SK-N-SH (cell line): ENCODE data around the gene ATG7. TPM values are rescaled to one million over a fixed set of nuclear protein-coding genes. Genes with fewer than 3 reads are reported as not detected.

ENCODE experiments used
- CTCF ChIA-PET: fragments of 300-600, 350-600 bp; formaldehyde crosslinking; extraction: SDS; loops from one replicate; lab custom pipeline; 2021; lab: Yijun Ruan, JAX
- POLR2A ChIA-PET: fragments of 350-600 bp; sonication (Branson Sonifier 250); formaldehyde crosslinking; extraction: SDS; loops from one replicate; lab custom pipeline; 2020; ENCODE audit warnings: antibody characterized with exemption, inconsistent platforms; lab: Yijun Ruan, JAX
- DNase-seq: peaks from one replicate; pipeline ENCODE4 v3.0.0; 2012
- H2AFZ ChIP-seq: fragments of 200-600 bp; sonication (generic); 2 replicates; pipeline ENCODE4 v1.8.1; 2016; ENCODE audit warnings: antibody characterized with exemption, mild to moderate bottlenecking, low read depth
- H3F3A ChIP-seq: fragments of 200-600 bp; sonication (generic); replicated peaks from 2 replicates; pipeline ENCODE3; 2016; ENCODE audit warnings: antibody characterized with exemption, mild to moderate bottlenecking; ENCODE audit not compliant: insufficient read depth
- H3K27ac ChIP-seq, 2 experiments: fragments of 200-500 bp in 1 of 2; fragments of 200-600 bp in 1 of 2; sonication (Bioruptor generic) in 1 of 2; sonication (generic), shearing (Covaris generic) in 1 of 2; 2 replicates each; pipeline versions ENCODE4 v1.5.1 to v1.6.1; 2014 to 2016; ENCODE audit warnings: low read depth in 2 of 2, inconsistent platforms in 1 of 2, low read length in 1 of 2, mild to moderate bottlenecking in 1 of 2, mixed read lengths in 1 of 2
- H3K27me3 ChIP-seq: fragments of 200-600 bp; sonication (generic), shearing (Covaris generic); 2 replicates; pipeline ENCODE4 v1.6.1; 2016; ENCODE audit warnings: mixed run types; ENCODE audit not compliant: insufficient read depth
- H3K36me3 ChIP-seq, 2 experiments: fragments of 200-500 bp in 1 of 2; fragments of 200-600 bp in 1 of 2; sonication (Bioruptor generic) in 1 of 2; sonication (generic) in 1 of 2; replicated peaks in 1 of 2; 2 replicates each; pipeline versions ENCODE3 to v1.5.1; 2014 to 2016; ENCODE audit warnings: low read length in 1 of 2, mild to moderate bottlenecking in 1 of 2; ENCODE audit not compliant: insufficient read depth in 2 of 2, control insufficient read depth in 1 of 2
- H3K4me1 ChIP-seq, 2 experiments: fragments of 200-500 bp in 1 of 2; fragments of 200-600 bp in 1 of 2; sonication (Bioruptor generic) in 1 of 2; sonication (generic), shearing (Covaris generic) in 1 of 2; 2 replicates each; pipeline versions ENCODE4 v1.5.1 to v1.6.1; 2014 to 2016; ENCODE audit warnings: low read depth in 1 of 2, low read length in 1 of 2, mixed run types in 1 of 2; ENCODE audit not compliant: insufficient read depth in 2 of 2, control insufficient read depth in 1 of 2
- H3K4me2 ChIP-seq: fragments of 200-600 bp; sonication (generic), shearing (Covaris generic); 2 replicates; pipeline ENCODE4 v1.6.1; 2017; ENCODE audit warnings: mixed run types
- H3K4me3 ChIP-seq, 2 experiments: fragments of 200-500 bp in 1 of 2; fragments of 200-600 bp in 1 of 2; sonication (Bioruptor generic) in 1 of 2; sonication (generic), shearing (Covaris generic) in 1 of 2; 2 replicates each; pipeline versions ENCODE4 v1.5.1 to v1.8.1; 2014 to 2016; ENCODE audit warnings: low read depth in 2 of 2, inconsistent platforms in 1 of 2, low read length in 1 of 2, mild to moderate bottlenecking in 1 of 2, mixed read lengths in 1 of 2, moderate library complexity in 1 of 2
- H3K79me2 ChIP-seq: fragments of 200-600 bp; sonication (generic); 2 replicates; pipeline ENCODE4 v1.8.1; 2017; ENCODE audit warnings: mild to moderate bottlenecking; ENCODE audit not compliant: insufficient read depth
- H3K9ac ChIP-seq: fragments of 200-600 bp; sonication (generic); 2 replicates; pipeline ENCODE4 v1.6.1; 2017; ENCODE audit warnings: mixed run types
- H3K9me2 ChIP-seq: fragments of 200-600 bp; sonication (generic); 2 replicates; pipeline ENCODE4 v1.6.1; 2017; ENCODE audit warnings: mixed run types
- H3K9me3 ChIP-seq: fragments of 200-600 bp; sonication (generic); 2 replicates; pipeline ENCODE4 v1.6.1; 2017; ENCODE audit warnings: mixed run types, mild to moderate bottlenecking, moderate library complexity
- H4K20me1 ChIP-seq: fragments of 200-600 bp; sonication (generic); 2 replicates; pipeline ENCODE4 v1.6.1; 2017; ENCODE audit warnings: mild to moderate bottlenecking, mixed run types; ENCODE audit not compliant: insufficient read depth
- CHD2 ChIP-seq: fragments of 150-350 bp; IDR thresholded peaks from 2 replicates; pipeline ENCODE4 v1.6.1; 2018; ENCODE audit warnings: low read length; ENCODE audit not compliant: partially characterized antibody
- CTCF ChIP-seq: fragments of 200-600 bp; sonication (generic); IDR thresholded peaks from 2 replicates; pipeline ENCODE4 v1.6.1; 2017; ENCODE audit warnings: antibody characterized with exemption, mild to moderate bottlenecking, moderate library complexity
- EZH2phosphoT487 ChIP-seq: fragments of 200-600 bp; sonication (generic); IDR thresholded peaks from 2 replicates; pipeline ENCODE4 v1.6.1; 2017; ENCODE audit warnings: low read depth, mixed run types, mild to moderate bottlenecking, antibody characterized with exemption, moderate library complexity, borderline replicate concordance
- FOSL2 ChIP-seq: IDR thresholded peaks from 2 replicates; pipeline ENCODE4 v1.4.0; 2012; ENCODE audit warnings: low read depth, mild to moderate bottlenecking, moderate library complexity, borderline replicate concordance
- GABPA ChIP-seq: IDR thresholded peaks from 2 replicates; pipeline ENCODE4 v1.4.0; 2012; ENCODE audit warnings: low read depth, mild to moderate bottlenecking
- GATA2 ChIP-seq: sonication (generic); formaldehyde crosslinking; IDR thresholded peaks from 2 replicates; pipeline ENCODE4 v1.5.0; 2020; ENCODE audit warnings: mild to moderate bottlenecking, missing genetic modification reagents
- IRF3 ChIP-seq: fragments of 150-350 bp; IDR thresholded peaks from 2 replicates; pipeline ENCODE4 v1.6.1; 2016; ENCODE audit warnings: mild to moderate bottlenecking, low read depth, low read length
- MEF2A ChIP-seq: IDR thresholded peaks from 2 replicates; pipeline ENCODE4 v1.4.0; 2012; ENCODE audit warnings: low read depth, borderline replicate concordance
- MXI1 ChIP-seq: IDR thresholded peaks from 2 replicates; pipeline ENCODE4 v1.6.1; 2012; ENCODE audit warnings: mild to moderate bottlenecking, low read depth, low read length, improper control_type of control experiment
- POLR2AphosphoS5 ChIP-seq: IDR thresholded peaks from 2 replicates; pipeline ENCODE4 v1.6.1; 2012; ENCODE audit warnings: low read depth, low read length
- RCOR1 ChIP-seq: fragments of 150-350 bp; IDR thresholded peaks from 2 replicates; pipeline ENCODE4 v1.6.1; 2017; ENCODE audit warnings: antibody characterized with exemption, low read length
- RFX5 ChIP-seq: IDR thresholded peaks from 2 replicates; pipeline ENCODE4 v1.6.1; 2012; ENCODE audit warnings: mild to moderate bottlenecking, improper control_type of control experiment, low read length
- SIN3A ChIP-seq: IDR thresholded peaks from 2 replicates; pipeline ENCODE4 v1.6.1; 2012; ENCODE audit warnings: low read depth, mild to moderate bottlenecking, low read length, moderate library complexity, borderline replicate concordance
- TAF1 ChIP-seq: IDR thresholded peaks from 2 replicates; pipeline ENCODE4 v1.6.1; 2012; ENCODE audit warnings: low read depth, mild to moderate bottlenecking, low read length, moderate library complexity, borderline replicate concordance
- TCF12 ChIP-seq: IDR thresholded peaks from 2 replicates; pipeline ENCODE4 v1.4.0; 2012
- TEAD4 ChIP-seq: IDR thresholded peaks from 2 replicates; pipeline ENCODE4 v1.4.0; 2012; ENCODE audit warnings: mild to moderate bottlenecking, borderline replicate concordance; ENCODE audit not compliant: insufficient read depth
- YY1 ChIP-seq: IDR thresholded peaks from 2 replicates; pipeline ENCODE4 v1.4.0; 2012; ENCODE audit warnings: low read depth, mild to moderate bottlenecking
- ZBTB33 ChIP-seq: IDR thresholded peaks from 2 replicates; pipeline ENCODE4 v1.4.0; 2012; ENCODE audit warnings: low read depth, borderline replicate concordance
- WGBS: methylation state at CpG from one replicate; pipeline ENCODE4 v1.1.6; 2017; ENCODE audit warnings: low lambda C conversion rate; 5-methylcytosine and 5-hydroxymethylcytosine counted together
- polyA plus RNA-seq, 3 experiments: library from polyadenylated mRNA; depleted of rRNA; stranded (reverse); fragments of >200 nt; gene quantifications; 2 replicates each; pipeline ENCODE4 v1.2.3, GENCODE V29; 2012

The ATG7 gene
- polyA plus RNA-seq, 1 of the 3 experiments (the other 2 are of a cell fraction), result 29.5 TPM

GRCh38 chr3:11273891-11274291 lies 1.7 kb downstream of the ATG7 start:
- WGBS, result 97% methylated on average over 5 of the region's 5 CpGs

GRCh38 chr3:11274566-11275142 lies 2.5 kb downstream of the ATG7 start:
- 66% methylated on average over 6 of the region's 6 CpGs for WGBS
- ChIA-PET POLR2A (no interaction called here), CTCF (interaction anchor here (0.7 kb wide), 1 partner anchor 120 kb away, joined by 3 read pairs; no protein-coding TSS in a partner anchor)
- no peaks in the 10 kb centered on the region for H3K27me3 ChIP-seq
- H3K36me3 ChIP-seq, result peaks cover 0 to 5% of the 10 kb centered on the region in 2 experiments
- no peak overlapping the region for H3K9ac ChIP-seq
- peaks cover 74% of the 10 kb centered on the region for H3K79me2 ChIP-seq
- peak overlapping the region in 1 of 2 experiments; percentile 48; a peak in 1 of 4 replicates for H3K27ac ChIP-seq
- peak; percentile 48 for DNase-seq
- H3K4me2 ChIP-seq, result 0 out of 2 replicates have a peak overlapping the region, but pooled peaks have one; percentile 85
- H3K4me3 ChIP-seq, result no peak overlapping the region
- no peaks in the 10 kb centered on the region for H3K9me2 ChIP-seq
- H3F3A ChIP-seq, result peaks cover 15% of the 10 kb centered on the region
- H2AFZ ChIP-seq, result no peak overlapping the region
- H3K9me3 ChIP-seq, result no peaks in the 10 kb centered on the region
- H3K4me1 ChIP-seq, result peaks cover 24 to 26% of the 10 kb centered on the region in 2 experiments; a peak in 3 of 4 replicates
- H4K20me1 ChIP-seq, result no peaks in the 10 kb centered on the region
- TF ChIP-seq CTCF (no peak), EZH2phosphoT487 (no peak), CHD2 (peak; percentile 54), FOSL2 (no peak), TCF12 (peak; percentile 48; the same call in 1 of the 2 replicates), IRF3 (no peak), TAF1 (no peak), ZBTB33 (no peak)

More at GRCh38 chr3:11273891-11274291, 1.7 kb downstream of the ATG7 start:
- H3K4me2 ChIP-seq, result peak overlapping the region; percentile 85; the same call in 1 of the 2 replicates
- ChIA-PET CTCF (interaction anchor here (0.7 to 2.6 kb wide), 2 partner anchors 14 to 119 kb away, joined by 3 to 8 read pairs; no protein-coding TSS in a partner anchor), POLR2A (no interaction called here)
- no peaks in the 10 kb centered on the region for H3K9me2 ChIP-seq
- DNase-seq, result no peak
- H3K9ac ChIP-seq, result 0 out of 2 replicates have a peak overlapping the region, but pooled peaks have one; percentile 95
- H3K79me2 ChIP-seq, result peaks cover 66% of the 10 kb centered on the region
- no peak overlapping the region for H2AFZ ChIP-seq
- H3F3A ChIP-seq, result peaks cover 10% of the 10 kb centered on the region
- TF ChIP-seq RCOR1 (no peak), RFX5 (no peak), TCF12 (no peak), CHD2 (no peak), SIN3A (no peak), MXI1 (no peak), GATA2 (CRISPR knock-in tag) (no peak), MEF2A (no peak), ZBTB33 (no peak), YY1 (no peak), FOSL2 (no peak), GABPA (no peak), POLR2AphosphoS5 (no peak), TEAD4 (no peak)
- no peaks in the 10 kb centered on the region for H3K27me3 ChIP-seq
- H3K4me3 ChIP-seq, result peak overlapping the region in 1 of 2 experiments; percentile 83; a peak in 2 of 4 replicates
- H3K36me3 ChIP-seq, result peaks cover 0 to 5% of the 10 kb centered on the region in 2 experiments
- H3K9me3 ChIP-seq, result no peaks in the 10 kb centered on the region
- H4K20me1 ChIP-seq, result no peaks in the 10 kb centered on the region
- H3K4me1 ChIP-seq, result peaks cover 21 to 24% of the 10 kb centered on the region in 2 experiments; a peak in 3 of 4 replicates
- no peak overlapping the region for H3K27ac ChIP-seq
